Neural progenitor cell (in vitro differentiated cells): ENCODE measurements around the gene FAM78B. TPM values are rescaled to one million over a fixed set of nuclear protein-coding genes. Genes with fewer than 3 reads are reported as not detected.
A peak's percentile ranks its signal among the peaks of the same experiment; 100 is the strongest.

ENCODE experiments used
- DNase-seq: peaks from one replicate; pipeline ENCODE4 v3.0.0-alpha.2; 2016; ENCODE audit warnings: low spot score
- H2AFZ ChIP-seq: fragments of 200-600 bp; sonication (generic); replicated peaks from 2 replicates; pipeline ENCODE4 v1.6.1; 2016; ENCODE audit warnings: antibody characterized with exemption
- H3F3A ChIP-seq: fragments of 200-600 bp; sonication (generic); 2 replicates; pipeline ENCODE4 v1.6.1; 2016; ENCODE audit warnings: antibody characterized with exemption, low read depth
- H3K27ac ChIP-seq: fragments of 200-600 bp; sonication (generic); 2 replicates; pipeline ENCODE4 v1.5.1; 2016; ENCODE audit warnings: mild to moderate bottlenecking
- H3K27me3 ChIP-seq: fragments of 200-600 bp; sonication (generic); 2 replicates; pipeline ENCODE4 v1.6.1; 2016; ENCODE audit warnings: mild to moderate bottlenecking, moderate library complexity
- H3K36me3 ChIP-seq: fragments of 200-600 bp; sonication (generic); 2 replicates; pipeline ENCODE4 v1.5.1; 2016
- H3K4me1 ChIP-seq: fragments of 200-600 bp; sonication (generic); 2 replicates; pipeline ENCODE4 v1.6.1; 2016; ENCODE audit warnings: mixed run types
- H3K4me2 ChIP-seq: fragments of 200-600 bp; sonication (generic); 2 replicates; pipeline ENCODE4 v1.6.1; 2016
- H3K4me3 ChIP-seq: fragments of 200-600 bp; sonication (generic); 2 replicates; pipeline ENCODE4 v1.5.1; 2016
- H3K79me2 ChIP-seq: fragments of 200-600 bp; sonication (generic); 2 replicates; pipeline ENCODE4 v1.6.1; 2016; ENCODE audit warnings: low read depth
- H3K9ac ChIP-seq: fragments of 200-600 bp; sonication (generic); 2 replicates; pipeline ENCODE4 v1.6.1; 2016
- H3K9me3 ChIP-seq: fragments of 200-600 bp; sonication (generic); 2 replicates; pipeline ENCODE4 v1.5.1; 2016; ENCODE audit warnings: low read depth
- H4K20me1 ChIP-seq: fragments of 200-600 bp; sonication (generic); 2 replicates; pipeline ENCODE4 v1.6.1; 2016; ENCODE audit warnings: low read depth
- H3K27ac Mint-ChIP-seq: 3 replicates; pipeline ENCODE4 v1.8.0; 2021; ENCODE audit warnings: mixed read lengths
- H3K27me3 Mint-ChIP-seq: 2 replicates; pipeline ENCODE4 v1.8.0; 2022; ENCODE audit warnings: low read depth, mild to moderate bottlenecking, inconsistent platforms, moderate library complexity, mixed read lengths; ENCODE audit not compliant: insufficient read depth
- H3K36me3 Mint-ChIP-seq: 3 replicates; pipeline ENCODE4 v1.8.0; 2021; ENCODE audit warnings: mixed read lengths
- H3K4me1 Mint-ChIP-seq: 3 replicates; pipeline ENCODE4 v1.8.0; 2021; ENCODE audit warnings: mixed read lengths
- H3K4me3 Mint-ChIP-seq: 3 replicates; pipeline ENCODE4 v1.8.0; 2021; ENCODE audit warnings: mild to moderate bottlenecking, moderate library complexity, mixed read lengths
- H3K9me3 Mint-ChIP-seq: 3 replicates; pipeline ENCODE4 v1.8.0; 2020; ENCODE audit warnings: mixed read lengths
- EZH2 ChIP-seq: fragments of 200-600 bp; sonication (generic); IDR thresholded peaks from 2 replicates; pipeline ENCODE4 v1.6.1; 2017; ENCODE audit warnings: antibody characterized with exemption, mild to moderate bottlenecking, moderate library complexity
- EZH2phosphoT487 ChIP-seq: fragments of 200-600 bp; sonication (generic); IDR thresholded peaks from 2 replicates; pipeline ENCODE4 v1.6.1; 2017; ENCODE audit warnings: antibody characterized with exemption
- total RNA-seq: library from RNA; depleted of rRNA; stranded (reverse); fragments of >200 nt; gene quantifications from 2 replicates; pipeline ENCODE4 v1.2.3, GENCODE V29; 2015; ENCODE audit warnings: low replicate concordance
- TF ChIP-seq, protein P1 (sequence below): fragments of 200-600 bp; sonication (generic); IDR thresholded peaks from 2 replicates; pipeline ENCODE4 v1.5.1; 2017; ENCODE audit warnings: antibody characterized with exemption, mild to moderate bottlenecking

FAM78B gene
- total RNA-seq, 1 donor from 2014 or later: not detected

DNA sequence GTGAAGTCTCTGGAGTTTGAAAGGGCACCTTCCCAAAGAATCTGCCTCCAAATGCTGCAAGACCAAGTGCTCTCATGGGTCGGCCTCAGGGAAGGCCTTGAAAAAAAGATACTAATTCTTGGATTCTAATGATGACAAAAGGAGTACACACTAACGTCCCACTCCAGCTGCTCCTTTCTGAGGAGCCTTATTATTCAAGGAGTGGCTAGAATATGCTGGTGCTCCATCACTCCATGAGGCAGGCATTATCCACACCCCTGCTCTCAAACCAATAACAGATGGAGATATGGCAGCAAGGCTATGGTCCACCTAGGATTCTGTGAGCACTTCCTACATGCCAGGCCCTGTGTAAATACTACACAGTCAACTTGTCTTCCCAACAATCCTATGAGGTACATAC lies 54.4 kb downstream of the FAM78B start:
- TF ChIP-seq EZH2phosphoT487 (no peak), EZH2 (no peak)
- TF ChIP-seq, protein P1, sequence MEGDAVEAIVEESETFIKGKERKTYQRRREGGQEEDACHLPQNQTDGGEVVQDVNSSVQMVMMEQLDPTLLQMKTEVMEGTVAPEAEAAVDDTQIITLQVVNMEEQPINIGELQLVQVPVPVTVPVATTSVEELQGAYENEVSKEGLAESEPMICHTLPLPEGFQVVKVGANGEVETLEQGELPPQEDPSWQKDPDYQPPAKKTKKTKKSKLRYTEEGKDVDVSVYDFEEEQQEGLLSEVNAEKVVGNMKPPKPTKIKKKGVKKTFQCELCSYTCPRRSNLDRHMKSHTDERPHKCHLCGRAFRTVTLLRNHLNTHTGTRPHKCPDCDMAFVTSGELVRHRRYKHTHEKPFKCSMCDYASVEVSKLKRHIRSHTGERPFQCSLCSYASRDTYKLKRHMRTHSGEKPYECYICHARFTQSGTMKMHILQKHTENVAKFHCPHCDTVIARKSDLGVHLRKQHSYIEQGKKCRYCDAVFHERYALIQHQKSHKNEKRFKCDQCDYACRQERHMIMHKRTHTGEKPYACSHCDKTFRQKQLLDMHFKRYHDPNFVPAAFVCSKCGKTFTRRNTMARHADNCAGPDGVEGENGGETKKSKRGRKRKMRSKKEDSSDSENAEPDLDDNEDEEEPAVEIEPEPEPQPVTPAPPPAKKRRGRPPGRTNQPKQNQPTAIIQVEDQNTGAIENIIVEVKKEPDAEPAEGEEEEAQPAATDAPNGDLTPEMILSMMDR: no peak
- Histone ChIP-seq H3F3A (no peaks in the 10 kb centered on the region), H3K9me3 (no peaks in the 10 kb centered on the region), H3K36me3 (no peaks in the 10 kb centered on the region), H2AFZ (no peak overlapping the region), H3K27ac (no peak overlapping the region), H3K4me2 (no peak overlapping the region), H3K4me1 (peaks cover 3% of the 10 kb centered on the region), H3K9ac (no peak overlapping the region), H3K79me2 (no peaks in the 10 kb centered on the region), H4K20me1 (no peaks in the 10 kb centered on the region), H3K27me3 (no peaks in the 10 kb centered on the region), H3K4me3 (no peak overlapping the region)
- H3K27ac Mint-ChIP-seq: no peak overlapping the region
- no peak overlapping the region for H3K4me3 Mint-ChIP-seq
- no peaks in the 10 kb centered on the region for H3K9me3 Mint-ChIP-seq
- peaks cover 3% of the 10 kb centered on the region for H3K27me3 Mint-ChIP-seq
- H3K36me3 Mint-ChIP-seq: no peaks in the 10 kb centered on the region
- no peaks in the 10 kb centered on the region for H3K4me1 Mint-ChIP-seq
- DNase-seq: no peak

DNA sequence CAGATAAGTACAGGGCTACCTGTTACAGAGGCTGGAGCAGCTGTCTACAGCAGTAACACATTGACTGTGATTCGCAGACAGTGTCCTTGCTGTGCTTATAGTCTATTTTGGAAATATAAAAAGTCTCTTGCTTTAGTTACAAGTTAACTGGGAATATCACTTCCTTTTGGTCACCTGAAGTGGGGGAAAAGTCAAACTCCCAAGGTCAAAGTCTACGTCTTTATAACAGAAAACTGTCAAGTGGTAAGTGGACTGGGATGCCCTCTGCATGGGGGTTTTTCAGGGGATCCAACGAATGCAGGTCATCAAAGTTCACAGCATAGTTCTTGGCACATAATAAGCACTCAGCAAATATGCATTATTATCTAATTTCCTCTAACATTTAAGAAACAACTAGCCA lies 55.4 kb downstream of the FAM78B start:
- H3K36me3 ChIP-seq: no peaks in the 10 kb centered on the region
- H3F3A ChIP-seq: no peaks in the 10 kb centered on the region
- Mint-ChIP-seq H3K36me3 (no peaks in the 10 kb centered on the region), H3K4me3 (no peak overlapping the region), H3K27me3 (peaks cover 3% of the 10 kb centered on the region), H3K27ac (no peak overlapping the region), H3K9me3 (no peaks in the 10 kb centered on the region), H3K4me1 (no peaks in the 10 kb centered on the region)
- H3K27me3 ChIP-seq: no peaks in the 10 kb centered on the region
- no peak overlapping the region for H3K4me2 ChIP-seq
- no peak overlapping the region for H3K27ac ChIP-seq
- no peak overlapping the region for H3K4me3 ChIP-seq
- DNase-seq: no peak
- no peaks in the 10 kb centered on the region for H4K20me1 ChIP-seq
- peaks cover 3% of the 10 kb centered on the region for H3K4me1 ChIP-seq
- no peaks in the 10 kb centered on the region for H3K9me3 ChIP-seq
- H2AFZ ChIP-seq: no peak overlapping the region
- TF ChIP-seq, protein P1: no peak
- TF ChIP-seq EZH2 (no peak), EZH2phosphoT487 (no peak)
- no peaks in the 10 kb centered on the region for H3K79me2 ChIP-seq
- no peak overlapping the region for H3K9ac ChIP-seq

DNA sequence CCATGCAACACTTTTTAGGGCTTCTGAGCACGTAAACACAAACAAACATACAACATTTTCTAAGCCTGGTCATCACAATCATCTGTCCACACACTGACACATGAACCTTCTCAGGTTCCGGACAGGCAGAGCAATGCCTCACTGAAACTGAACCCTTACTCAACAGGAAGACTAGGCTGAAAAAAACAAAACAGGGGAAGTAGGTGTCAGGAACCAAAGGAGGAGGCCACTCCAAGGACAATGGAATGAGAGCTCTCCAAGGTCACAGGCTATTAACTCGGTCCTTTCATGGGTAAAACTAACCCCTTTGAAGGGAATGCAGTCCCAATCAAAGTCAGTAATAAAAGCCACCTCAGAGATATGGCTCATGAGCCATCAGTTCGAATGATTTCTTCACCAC lies 76.6 kb downstream of the FAM78B start:
- TF ChIP-seq, protein P1: no peak
- no peak for TF ChIP-seq EZH2
- TF ChIP-seq EZH2phosphoT487: no peak
- Histone ChIP-seq H2AFZ (no peak overlapping the region), H3K4me3 (no peak overlapping the region), H3K4me2 (no peak overlapping the region), H3K9ac (no peak overlapping the region), H3K9me3 (no peaks in the 10 kb centered on the region), H3K79me2 (no peaks in the 10 kb centered on the region), H3F3A (no peaks in the 10 kb centered on the region), H3K36me3 (no peaks in the 10 kb centered on the region), H3K27me3 (no peaks in the 10 kb centered on the region), H3K4me1 (no peaks in the 10 kb centered on the region), H3K27ac (no peak overlapping the region), H4K20me1 (no peaks in the 10 kb centered on the region)
- peaks cover 4% of the 10 kb centered on the region for H3K27me3 Mint-ChIP-seq
- DNase-seq: no peak
- peaks cover 7% of the 10 kb centered on the region for H3K4me1 Mint-ChIP-seq
- no peaks in the 10 kb centered on the region for H3K9me3 Mint-ChIP-seq
- peak overlapping the region; percentile 59 for H3K4me3 Mint-ChIP-seq
- H3K36me3 Mint-ChIP-seq: no peaks in the 10 kb centered on the region
- no peak overlapping the region for H3K27ac Mint-ChIP-seq
